ENCODE measurements around the gene SEC22C.
A peak's percentile ranks its signal among the peaks of the same experiment; 100 is the strongest.

SEC22C gene

GRCh38 chr3:42511201-42511600 is 70.6 kb downstream of the SEC22C start:
- no peak for DNase-seq (ENCODE audit: low spot score)

DNA sequence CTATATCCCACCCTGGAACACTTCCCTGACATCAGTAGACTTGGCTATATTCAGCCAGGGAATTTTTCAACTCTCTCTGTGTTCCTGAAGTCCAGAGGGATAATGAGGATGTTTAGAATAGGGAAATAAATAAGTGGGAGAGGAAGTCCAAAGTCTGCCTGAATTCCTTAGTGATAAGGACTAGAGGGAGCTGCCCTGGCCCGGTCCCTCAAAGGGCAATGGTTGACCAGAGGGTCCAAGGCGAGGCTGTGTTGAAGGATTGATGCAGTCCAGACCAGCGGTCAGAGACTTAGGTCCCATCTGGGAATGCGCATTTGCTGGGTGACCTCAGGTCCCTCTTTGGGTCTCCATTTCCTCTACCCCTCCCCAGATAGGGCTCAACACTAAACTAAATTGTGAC is 71.4 kb downstream of the SEC22C start:
- no peak for DNase-seq (ENCODE audit: low spot score)

GRCh38 chr3:42509111-42509510 is 72.7 kb downstream of the SEC22C start:
- no peak for DNase-seq (ENCODE audit: low spot score)

DNA sequence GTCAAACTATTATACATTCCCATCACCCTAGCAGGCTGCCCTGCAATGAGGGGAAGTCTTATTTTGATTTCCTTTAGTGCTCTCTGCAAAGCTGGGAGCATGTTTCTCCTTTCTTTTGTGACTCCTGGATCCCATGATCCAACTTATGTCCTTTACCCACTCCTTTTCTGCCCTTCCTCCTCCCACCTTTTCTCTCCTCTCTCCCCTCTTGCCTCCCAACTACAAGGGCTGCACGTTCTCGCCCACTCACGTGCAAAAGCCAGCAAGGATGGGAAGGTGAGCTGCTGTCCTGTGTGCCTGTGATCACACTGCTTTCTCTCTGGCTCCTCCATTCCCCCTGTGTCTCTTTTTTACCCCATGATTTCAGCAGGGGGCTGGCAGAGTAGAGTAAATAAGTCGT is 73.2 kb downstream of the SEC22C start:
- DNase-seq (ENCODE audit: low spot score), result no peak

DNA sequence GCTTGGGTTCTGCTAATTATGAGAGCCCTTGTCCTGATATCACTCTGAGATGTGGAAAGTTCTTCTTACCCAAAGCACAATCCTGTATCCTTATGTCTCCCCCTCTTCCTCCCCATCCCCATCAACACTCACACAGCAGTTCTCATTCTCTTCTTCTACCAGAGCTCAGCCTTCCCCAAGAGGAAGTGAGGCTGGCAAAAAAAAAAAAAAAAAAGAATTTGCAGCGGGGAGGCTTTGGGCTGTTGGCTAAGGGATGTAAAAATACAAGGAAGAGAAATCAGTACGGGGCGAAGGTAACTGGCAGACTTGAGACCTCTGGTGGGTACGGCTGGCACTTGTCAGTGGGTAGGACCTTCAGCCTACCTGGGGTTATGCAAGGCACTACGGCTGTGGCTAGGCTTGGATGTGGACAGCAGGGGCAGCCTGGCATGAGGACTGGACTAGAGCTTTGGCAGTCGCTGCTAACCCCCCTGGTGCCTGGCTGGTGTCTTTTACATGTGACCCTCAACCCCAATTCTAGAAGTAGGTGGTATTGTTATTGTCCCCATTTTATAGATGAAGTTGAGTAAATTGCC is 73.9 kb downstream of the SEC22C start:
- no peak for DNase-seq (ENCODE audit: low spot score)

DNA sequence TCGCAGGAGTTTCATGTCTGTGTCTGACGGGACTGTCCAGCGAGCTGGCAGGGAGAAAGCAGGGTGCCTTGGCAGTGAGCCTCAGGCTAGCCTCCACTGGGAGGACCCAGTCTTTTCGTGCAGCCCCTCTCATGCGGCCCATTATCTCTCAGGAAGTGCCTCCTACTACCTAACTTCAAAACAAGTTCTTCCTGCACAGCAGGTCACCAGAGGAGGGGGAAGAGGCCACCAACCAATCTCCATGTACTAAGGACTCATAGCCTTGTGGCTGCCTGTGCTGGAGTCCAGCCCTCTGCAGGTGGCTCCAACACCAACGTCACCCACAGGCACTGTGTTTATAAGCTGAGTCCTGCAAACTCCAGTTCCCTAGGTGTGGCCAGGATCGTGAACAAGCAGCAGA is 74.5 kb downstream of the SEC22C start:
- DNase-seq (ENCODE audit: low spot score), result no peak

- no peak for DNase-seq (ENCODE audit: low spot score)
Observed at GRCh38 chr3:42505849-42506410, 75.8 kb downstream of the SEC22C start.

- DNase-seq (ENCODE audit: low spot score), result no peak
Observed at GRCh38 chr3:42505128-42505848, 76.5 kb downstream of the SEC22C start.

GRCh38 chr3:42504334-42505127 is 77.2 kb downstream of the SEC22C start:
- no peak for DNase-seq (ENCODE audit: low spot score)

DNA sequence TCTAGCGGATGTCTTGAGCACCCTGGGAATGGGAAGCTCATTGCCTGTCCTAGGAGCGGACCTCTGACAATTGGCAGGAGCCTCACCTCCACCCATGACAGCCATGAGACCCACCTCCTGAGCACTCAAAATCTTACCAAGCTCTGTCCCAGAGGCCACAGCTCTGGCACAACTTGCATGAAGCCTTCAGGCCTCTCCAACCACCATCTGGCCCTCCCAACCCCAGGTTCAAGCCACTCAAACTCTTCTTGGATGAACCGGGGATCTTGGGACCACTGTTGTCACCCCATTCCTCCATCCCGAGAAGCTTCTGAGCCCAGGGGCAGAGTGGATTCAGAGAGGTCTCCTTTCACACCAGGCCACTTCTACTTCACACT is 77.8 kb downstream of the SEC22C start:
- no peak for DNase-seq (ENCODE audit: low spot score)

DNA sequence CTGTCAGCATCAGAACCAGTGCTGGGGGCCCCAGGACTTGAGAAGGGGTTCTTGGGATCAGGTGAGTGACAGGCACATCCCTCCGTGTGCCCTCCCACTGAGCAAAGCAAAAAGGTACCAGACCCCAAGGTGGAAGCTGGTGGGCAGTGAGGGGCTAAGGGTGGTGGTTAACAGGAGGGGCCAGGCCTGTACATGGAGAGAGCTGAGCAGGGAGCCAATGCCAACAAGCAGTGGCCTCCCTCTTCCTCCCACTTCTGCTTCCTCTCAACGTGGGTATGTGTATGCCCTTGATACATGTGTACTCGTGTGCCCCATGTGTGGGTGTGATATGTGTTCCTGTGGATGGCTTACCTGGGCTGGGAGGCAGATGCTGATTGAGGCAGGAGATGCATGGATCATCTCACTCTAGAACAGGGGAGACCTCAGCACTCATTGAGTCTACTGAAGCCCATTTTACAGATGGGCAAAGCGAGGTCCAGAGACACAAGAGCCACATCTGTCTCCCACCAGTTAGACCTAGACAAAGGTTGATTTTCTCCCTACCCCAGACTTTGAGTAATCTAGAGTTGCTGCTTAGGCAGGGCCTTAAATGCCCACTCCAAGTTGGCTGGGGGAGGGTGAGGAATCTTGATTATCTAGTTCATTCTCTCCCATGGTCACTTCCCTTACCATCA is 78.4 kb downstream of the SEC22C start:
- no peak for DNase-seq (ENCODE audit: low spot score)

DNA sequence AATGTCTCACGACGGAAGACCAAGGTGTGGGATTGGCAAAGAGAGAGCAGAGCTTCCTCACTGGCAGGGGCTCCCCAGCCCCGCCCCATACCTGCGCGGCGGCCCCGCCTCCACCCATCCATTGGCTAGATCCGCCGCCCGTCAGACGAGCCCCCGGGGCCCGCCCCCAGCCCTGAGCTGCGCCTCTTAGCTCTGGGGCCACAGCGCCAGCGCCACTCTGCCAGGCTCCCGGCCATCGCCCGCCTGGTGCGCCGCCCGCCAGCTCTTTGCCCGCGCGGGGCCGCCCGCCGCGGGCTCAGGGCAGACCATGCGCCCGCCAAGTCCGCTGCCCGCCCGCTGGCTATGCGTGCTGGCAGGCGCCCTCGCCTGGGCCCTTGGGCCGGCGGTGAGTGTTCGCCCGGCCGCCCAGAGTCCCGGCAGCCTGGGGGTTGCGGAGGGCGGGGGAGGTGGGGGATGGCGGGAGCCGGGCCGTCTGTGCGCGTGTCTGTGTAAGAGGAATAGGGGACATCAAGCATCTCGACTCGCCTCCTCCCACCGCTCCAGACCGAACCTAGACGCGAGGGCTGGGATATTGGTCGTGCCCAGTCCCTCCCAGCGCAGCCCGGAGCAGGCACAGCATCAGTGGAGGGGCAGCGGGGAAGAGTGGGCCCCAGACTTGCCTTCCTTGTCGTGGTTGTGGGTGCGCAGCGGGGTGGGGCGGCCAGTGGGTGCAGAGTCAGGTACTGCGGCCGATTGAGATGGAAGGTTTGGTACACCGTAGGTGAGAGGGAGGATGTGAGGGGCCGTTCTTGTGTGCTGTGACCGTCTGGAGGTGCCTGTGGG is 79.1 kb downstream of the SEC22C start, which contains the start of gene VIPR1:
Gene VIPR1 (plus strand): TSS at position 215 of the 822 bp plus-strand sequence. CDS start 93 bp downstream, at position 308.
- DNase-seq (ENCODE audit: low spot score), result peak; percentile 94

- DNase-seq (ENCODE audit: low spot score), result peak; percentile 61
Observed at GRCh38 chr3:42501681-42502428, 79.9 kb downstream of the SEC22C start.

GRCh38 chr3:42501321-42501680 is 80.5 kb downstream of the SEC22C start:
- no peak for DNase-seq (ENCODE audit: low spot score)

GRCh38 chr3:42500909-42501308 is 80.9 kb downstream of the SEC22C start:
- DNase-seq (ENCODE audit: low spot score), result no peak

DNA sequence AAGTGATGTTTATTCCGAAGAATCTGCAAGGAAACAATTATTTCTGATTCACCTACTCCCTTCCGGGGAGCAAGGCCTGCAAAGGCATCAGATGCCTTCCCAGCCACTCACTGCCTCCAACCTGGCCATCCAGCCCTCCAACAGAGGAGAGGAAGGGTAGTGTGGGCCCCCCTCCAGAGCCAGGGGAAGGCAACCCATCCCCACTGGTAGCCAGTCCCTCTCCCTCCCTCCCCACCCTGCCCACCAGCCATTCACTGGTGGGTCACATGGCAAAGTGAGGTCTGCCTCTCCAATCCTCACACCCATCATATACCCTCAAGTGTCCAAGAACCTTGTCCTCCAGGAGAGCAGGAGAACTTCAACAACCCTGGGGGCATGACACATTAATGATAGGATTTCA is 81.7 kb downstream of the SEC22C start:
- no peak for DNase-seq (ENCODE audit: low spot score)

DNA sequence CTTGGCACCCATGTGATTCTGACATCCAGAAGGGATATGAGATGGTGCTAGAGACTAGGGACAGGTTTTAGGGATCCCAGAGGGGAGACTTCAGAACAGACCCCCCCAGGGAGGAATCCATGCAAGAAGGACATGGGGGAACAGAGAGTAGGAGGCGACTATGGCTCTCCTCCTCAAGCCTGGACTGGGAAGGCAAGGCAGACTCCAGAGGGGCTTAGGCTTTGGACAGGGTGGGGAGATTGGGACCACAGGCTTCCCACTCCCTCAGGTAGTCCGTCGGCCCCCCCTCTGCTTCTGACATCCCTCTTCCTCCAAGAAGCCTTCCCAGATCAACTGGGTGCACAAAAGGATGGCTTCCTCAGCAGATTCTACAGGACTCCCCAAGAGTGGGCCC is 82.3 kb downstream of the SEC22C start:
- no peak for DNase-seq (ENCODE audit: low spot score)

DNA sequence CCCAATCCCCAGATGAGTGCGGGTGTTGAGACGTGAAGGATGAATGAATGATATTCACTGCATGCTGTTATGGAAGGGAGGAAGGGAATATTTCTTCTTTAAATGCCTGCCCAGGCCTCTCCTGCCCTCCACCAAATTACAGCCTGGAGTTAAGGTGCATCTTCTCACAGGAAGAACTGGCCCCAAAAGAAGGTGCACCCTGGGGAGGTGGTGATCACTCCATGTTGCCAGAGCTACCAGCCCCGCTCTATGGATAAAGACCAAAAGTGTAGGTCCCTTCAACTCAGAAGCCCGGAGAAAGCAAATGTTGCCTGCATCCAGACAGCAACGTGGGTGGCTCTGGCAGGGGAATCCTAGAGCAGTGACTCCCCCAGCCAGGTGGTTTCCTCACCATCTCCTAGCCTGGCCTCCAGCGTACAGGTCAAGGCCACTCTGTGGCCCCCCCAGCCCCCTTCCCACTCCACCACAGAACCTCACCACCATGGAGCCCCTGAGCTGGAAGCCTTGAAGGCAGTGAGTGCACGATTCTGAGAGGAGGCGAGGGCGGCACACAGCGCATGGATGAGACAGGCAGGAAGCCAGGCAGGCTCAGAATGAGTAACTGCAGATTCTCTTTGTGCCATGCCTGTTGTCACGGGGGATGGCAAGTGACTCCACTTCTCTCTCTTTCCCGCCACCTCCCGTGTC is 82.8 kb downstream of the SEC22C start:
- DNase-seq (ENCODE audit: low spot score), result no peak

- no peak for DNase-seq (ENCODE audit: low spot score)
Observed at GRCh38 chr3:42498034-42498433, 83.7 kb downstream of the SEC22C start.
